Measurements from ENCODE around the gene METRN. TPM values are rescaled to one million over a fixed set of nuclear protein-coding genes. Genes with fewer than 3 reads are reported as not detected.
"Not testable (repeated sequence)": the region's sequence is repeated elsewhere in the genome, so short reads cannot be mapped to it uniquely, and the experiment has no call there.

The METRN gene
- total and polyA plus RNA-seq, 7 experiments from 2014 or later: 3.7 to 5.1 (median 4.8) TPM

GRCh38 chr16:689175-689897 lies 25.6 kb upstream of the METRN start:
- Histone ChIP-seq H3K9me3 (ENCODE audit: control insufficient read depth in 2 of 3, low read length in 3 of 3) (no peaks in the 10 kb centered on the region), H3K4me1 (ENCODE audit: control insufficient read depth in 2 of 2, insufficient read depth in 2 of 2, low read length in 2 of 2) (peaks cover 7 to 25% of the 10 kb centered on the region in 2 donors), H3K27me3 (ENCODE audit: control insufficient read depth in 2 of 2, insufficient read depth in 2 of 2, low read length in 2 of 2) (no peaks in the 10 kb centered on the region), H3K27ac (ENCODE audit: low read depth, low read length) (peak overlapping the region; percentile 86), H3K4me3 (ENCODE audit: low read length) (peak overlapping the region; percentile 75), H3K36me3 (ENCODE audit: control insufficient read depth in 2 of 3, insufficient read depth in 3 of 3, low read length in 3 of 3) (peaks cover 0 to 25% (median 0%) of the 10 kb centered on the region in 3 experiments)
- peak overlapping the region; percentile 89 to 94 (median 92) for H3K4me3 Mint-ChIP-seq
- DNase-seq (no peak), ATAC-seq (no peak)
- H3K27me3 Mint-ChIP-seq: peaks cover 0 to 17% (median 0%) of the 10 kb centered on the region in 5 donors
- peaks cover 4 to 35% (median 20%) of the 10 kb centered on the region in 7 donors for H3K4me1 Mint-ChIP-seq
- peak overlapping the region; percentile 87 to 94 (median 90) for H3K27ac Mint-ChIP-seq
- intact Hi-C loops (cut with micrococcal nuclease): no loop called here
- H3K9me3 Mint-ChIP-seq: peaks cover 0 to 2% (median 0%) of the 10 kb centered on the region in 11 donors
- H3K36me3 Mint-ChIP-seq: peaks cover 0 to 4% (median 0%) of the 10 kb centered on the region in 5 donors
- ChIA-PET POLR2A (interaction anchor here (0.7 to 3.7 kb wide), 13 partner anchors 8 to 1476 kb away, joined by 3 to 34 read pairs (median 4); partner anchors contain the start of genes ANTKMT, METTL26, RHOT2 and STUB1), CTCF (interaction anchor here (1.3 kb wide), 1 partner anchor 21 kb away, joined by 3 read pairs; no protein-coding TSS in a partner anchor)

DNA sequence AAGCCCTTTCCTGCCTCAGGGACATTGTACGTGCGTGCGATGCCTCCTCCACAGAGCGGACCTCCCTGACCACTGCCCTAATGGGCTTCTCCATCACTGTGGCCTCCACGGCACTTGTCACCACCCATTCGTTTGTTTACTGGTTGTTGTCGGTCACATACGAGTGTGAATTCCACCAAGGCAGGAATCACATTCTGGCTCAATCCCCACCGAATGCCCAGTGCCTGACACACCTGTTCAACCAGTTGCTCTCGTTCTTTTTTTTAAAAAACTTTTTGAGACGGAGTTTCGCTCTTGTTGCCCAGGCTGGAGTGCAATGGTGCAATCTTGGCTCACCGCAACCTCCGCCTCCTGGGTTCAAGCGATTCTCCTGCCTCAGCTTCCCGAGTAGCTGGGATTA lies 23.7 kb upstream of the METRN start:
- H3K9me3 ChIP-seq (ENCODE audit: control insufficient read depth in 2 of 3, low read length in 3 of 3); H3K9me3 Mint-ChIP-seq; DNase-seq; H3K27ac ChIP-seq (ENCODE audit: low read depth, low read length); intact Hi-C loops (cut with micrococcal nuclease); H3K27me3 ChIP-seq (ENCODE audit: control insufficient read depth in 2 of 2, insufficient read depth in 2 of 2, low read length in 2 of 2); H3K4me3 ChIP-seq (ENCODE audit: low read length); H3K36me3 Mint-ChIP-seq; ATAC-seq; CTCF ChIA-PET: not testable (repeated sequence)
- peaks cover 0 to 18% (median 0%) of the 10 kb centered on the region in 3 experiments for H3K36me3 ChIP-seq (ENCODE audit: control insufficient read depth in 2 of 3, insufficient read depth in 3 of 3, low read length in 3 of 3)
- peak overlapping the region; percentile 64 to 93 (median 90) for H3K4me3 Mint-ChIP-seq
- peak overlapping the region in 8 of 9 donors; percentile 2 to 92 (median 86) for H3K27ac Mint-ChIP-seq
- peaks cover 0 to 19% (median 0%) of the 10 kb centered on the region in 5 donors for H3K27me3 Mint-ChIP-seq
- POLR2A ChIA-PET: interaction anchor here (1.5 to 3.7 kb wide), 3 partner anchors 10 to 55 kb away, joined by 3 to 34 read pairs (median 7); partner anchors contain the start of genes ANTKMT, METTL26 and STUB1
- H3K4me1 Mint-ChIP-seq: peaks cover 4 to 45% (median 27%) of the 10 kb centered on the region in 7 donors
- H3K4me1 ChIP-seq (ENCODE audit: control insufficient read depth in 2 of 2, insufficient read depth in 2 of 2, low read length in 2 of 2): peaks cover 8 to 25% of the 10 kb centered on the region in 2 donors

GRCh38 chr16:692356-693108 lies 22.4 kb upstream of the METRN start:
- H3K4me3 Mint-ChIP-seq: peak overlapping the region; percentile 13 to 93 (median 46)
- peaks cover 0 to 2% (median 0%) of the 10 kb centered on the region in 11 donors for H3K9me3 Mint-ChIP-seq
- intact Hi-C loops (cut with micrococcal nuclease): no loop called here
- DNase-seq: no peak
- ChIA-PET POLR2A (interaction anchor here (0.7 to 2.1 kb wide), 3 partner anchors 8 to 17 kb away, joined by 3 to 12 read pairs (median 4); partner anchors contain the start of genes JMJD8, RHBDL1 and STUB1), CTCF (no interaction called here)
- H3K36me3 Mint-ChIP-seq: peaks cover 0 to 4% (median 0%) of the 10 kb centered on the region in 5 donors
- Histone ChIP-seq H3K27ac (ENCODE audit: low read depth, low read length) (no peak overlapping the region), H3K36me3 (ENCODE audit: control insufficient read depth in 2 of 3, insufficient read depth in 3 of 3, low read length in 3 of 3) (peaks cover 0 to 6% (median 0%) of the 10 kb centered on the region in 3 experiments), H3K27me3 (ENCODE audit: control insufficient read depth in 2 of 2, insufficient read depth in 2 of 2, low read length in 2 of 2) (no peaks in the 10 kb centered on the region), H3K9me3 (ENCODE audit: control insufficient read depth in 2 of 3, low read length in 3 of 3) (no peaks in the 10 kb centered on the region), H3K4me1 (ENCODE audit: control insufficient read depth in 2 of 2, insufficient read depth in 2 of 2, low read length in 2 of 2) (peaks cover 11 to 30% of the 10 kb centered on the region in 2 donors), H3K4me3 (ENCODE audit: low read length) (no peak overlapping the region)
- H3K27me3 Mint-ChIP-seq: peaks cover 0 to 19% (median 0%) of the 10 kb centered on the region in 5 donors
- peaks cover 4 to 51% (median 30%) of the 10 kb centered on the region in 7 donors for H3K4me1 Mint-ChIP-seq
- peak overlapping the region in 7 of 9 donors; percentile 41 to 89 (median 63) for H3K27ac Mint-ChIP-seq
- ATAC-seq: no peak

GRCh38 chr16:693364-693763 lies 21.6 kb upstream of the METRN start:
- intact Hi-C loops (cut with micrococcal nuclease): no loop called here
- Mint-ChIP-seq H3K27me3 (peaks cover 0 to 19% (median 0%) of the 10 kb centered on the region in 5 donors), H3K27ac (peak overlapping the region in 1 of 9 donors; percentile 12), H3K36me3 (peaks cover 0 to 4% (median 0%) of the 10 kb centered on the region in 5 donors), H3K4me1 (peaks cover 4 to 51% (median 30%) of the 10 kb centered on the region in 7 donors), H3K9me3 (peaks cover 0 to 2% (median 0%) of the 10 kb centered on the region in 11 donors), H3K4me3 (peak overlapping the region in 7 of 10 donors; percentile 6 to 83 (median 23))
- Histone ChIP-seq H3K36me3 (ENCODE audit: control insufficient read depth in 2 of 3, insufficient read depth in 3 of 3, low read length in 3 of 3) (no peaks in the 10 kb centered on the region), H3K27ac (ENCODE audit: low read depth, low read length) (no peak overlapping the region), H3K9me3 (ENCODE audit: control insufficient read depth in 2 of 3, low read length in 3 of 3) (no peaks in the 10 kb centered on the region), H3K4me3 (ENCODE audit: low read length) (no peak overlapping the region), H3K27me3 (ENCODE audit: control insufficient read depth in 2 of 2, insufficient read depth in 2 of 2, low read length in 2 of 2) (no peaks in the 10 kb centered on the region), H3K4me1 (ENCODE audit: control insufficient read depth in 2 of 2, insufficient read depth in 2 of 2, low read length in 2 of 2) (peaks cover 11 to 30% of the 10 kb centered on the region in 2 donors)
- no peak for ATAC-seq
- ChIA-PET POLR2A (interaction anchor here (0.6 to 2.1 kb wide), 4 partner anchors 9 to 24 kb away, joined by 3 to 12 read pairs (median 4); partner anchors contain the start of genes JMJD8, RHBDL1 and STUB1), CTCF (no interaction called here)
- DNase-seq: no peak

GRCh38 chr16:693766-694165 lies 21.2 kb upstream of the METRN start:
- peaks cover 11 to 27% of the 10 kb centered on the region in 2 donors for H3K4me1 ChIP-seq (ENCODE audit: control insufficient read depth in 2 of 2, insufficient read depth in 2 of 2, low read length in 2 of 2)
- H3K9me3 ChIP-seq (ENCODE audit: control insufficient read depth in 2 of 3, low read length in 3 of 3): no peaks in the 10 kb centered on the region
- intact Hi-C loops (cut with micrococcal nuclease): no loop called here
- Mint-ChIP-seq H3K4me1 (peaks cover 4 to 47% (median 28%) of the 10 kb centered on the region in 7 donors), H3K27me3 (peaks cover 0 to 19% (median 0%) of the 10 kb centered on the region in 5 donors), H3K4me3 (peak overlapping the region in 6 of 10 donors; percentile 6 to 83 (median 33)), H3K9me3 (peaks cover 0 to 2% (median 0%) of the 10 kb centered on the region in 11 donors), H3K27ac (no peak overlapping the region), H3K36me3 (peaks cover 0 to 4% (median 0%) of the 10 kb centered on the region in 5 donors)
- ATAC-seq: peak; percentile 44
- H3K4me3 ChIP-seq (ENCODE audit: low read length): no peak overlapping the region
- DNase-seq: no peak
- H3K27ac ChIP-seq (ENCODE audit: low read depth, low read length): no peak overlapping the region
- CTCF ChIA-PET: no interaction called here
- no peaks in the 10 kb centered on the region for H3K36me3 ChIP-seq (ENCODE audit: control insufficient read depth in 2 of 3, insufficient read depth in 3 of 3, low read length in 3 of 3)
- H3K27me3 ChIP-seq (ENCODE audit: control insufficient read depth in 2 of 2, insufficient read depth in 2 of 2, low read length in 2 of 2): no peaks in the 10 kb centered on the region
- POLR2A ChIA-PET: interaction anchor here (0.6 to 2.3 kb wide), 3 partner anchors 9 to 25 kb away, joined by 3 to 15 read pairs (median 12); partner anchors contain the start of genes JMJD8 and STUB1

Measured in naive thymus-derived CD4-positive, alpha-beta T cell (primary cell).